ENCODE measurements around the gene PLEKHH1.
A peak's percentile ranks its signal among the peaks of the same experiment; 100 is the strongest.

Gene PLEKHH1

GRCh38 chr14:67562025-67562775, 29.1 kb downstream of the PLEKHH1 start:
- DNase-seq (ENCODE audit: low read depth, low spot score) = no peak

DNA sequence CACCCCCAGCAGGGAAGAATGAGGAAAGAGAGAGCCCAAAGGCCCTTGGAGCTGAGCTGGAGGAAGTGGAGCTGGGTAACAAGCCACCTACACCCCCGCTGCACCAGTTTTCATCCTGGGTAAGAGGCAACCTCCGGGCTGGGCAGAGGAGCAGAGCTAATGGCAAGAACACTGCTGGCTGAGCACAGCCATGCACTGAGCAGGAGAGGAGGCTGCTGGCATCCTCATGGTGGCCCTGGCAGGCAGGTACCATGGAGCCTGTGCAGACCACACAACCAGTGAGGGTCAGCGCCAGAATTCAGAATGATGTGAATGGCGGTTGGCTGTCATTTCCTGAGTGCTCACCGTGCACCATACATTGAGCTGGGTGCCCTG, 29.7 kb downstream of the PLEKHH1 start:
- no peak for DNase-seq (ENCODE audit: low read depth, low spot score)

DNA sequence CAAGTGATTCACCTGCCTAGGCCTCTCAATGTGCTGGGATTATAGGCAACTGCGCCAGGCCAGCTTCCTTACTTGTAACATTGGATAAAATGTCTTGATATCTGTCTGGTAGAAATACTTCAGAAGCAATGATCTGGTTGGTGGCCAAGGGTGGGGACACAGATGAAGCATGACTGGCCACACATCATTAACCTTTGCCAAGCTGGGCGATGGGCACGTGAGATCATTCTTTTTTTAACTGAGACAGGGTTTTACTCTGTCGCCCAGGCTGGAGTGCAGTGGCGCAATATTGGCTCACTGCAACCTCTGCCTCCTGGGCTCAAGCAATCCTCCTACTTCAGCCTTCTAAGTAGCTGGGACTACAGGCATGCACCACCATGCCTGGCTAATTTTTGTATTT, 31.1 kb downstream of the PLEKHH1 start:
- DNase-seq (ENCODE audit: low read depth, low spot score) = no peak

GRCh38 chr14:67566908-67567307, 33.8 kb downstream of the PLEKHH1 start:
- DNase-seq (ENCODE audit: low read depth, low spot score) = peak; percentile 47

GRCh38 chr14:67567654-67568053, 34.6 kb downstream of the PLEKHH1 start:
- no peak for DNase-seq (ENCODE audit: low read depth, low spot score)

DNA sequence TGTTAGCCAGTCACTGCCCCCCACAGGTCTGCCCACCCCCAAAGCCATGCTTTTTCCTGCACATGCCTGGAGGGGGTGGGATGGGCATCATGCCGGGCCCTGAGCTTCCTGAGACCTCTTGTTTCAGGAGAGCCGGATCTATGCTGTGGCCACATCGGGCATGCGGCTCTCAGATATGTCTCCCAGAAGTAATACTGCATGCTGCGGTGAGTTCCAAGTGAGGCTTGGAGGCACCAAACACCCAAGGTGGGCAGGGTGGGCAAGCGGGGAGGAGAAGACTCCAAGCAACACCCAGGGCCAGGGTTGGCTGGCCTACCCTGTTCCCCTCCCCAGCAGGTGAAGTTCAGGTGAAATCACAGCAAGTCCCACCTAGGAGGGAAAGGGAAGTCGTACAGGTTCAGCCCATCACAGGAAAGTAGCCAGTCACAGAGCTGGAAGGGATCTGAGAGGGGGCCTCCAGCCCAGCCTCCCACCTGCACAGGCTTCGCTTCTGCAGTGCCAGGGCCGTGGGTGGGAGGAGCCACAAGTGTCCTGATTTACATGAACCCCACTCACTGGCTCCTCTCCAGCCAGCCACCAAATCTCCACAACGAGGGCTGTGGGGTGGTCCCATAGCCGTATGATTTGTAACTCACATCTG, 36.0 kb downstream of the PLEKHH1 start:
- DNase-seq (ENCODE audit: low read depth, low spot score) = no peak

- no peak for DNase-seq (ENCODE audit: low read depth, low spot score)
Observed at GRCh38 chr14:67569651-67570290, 36.7 kb downstream of the PLEKHH1 start.

DNA sequence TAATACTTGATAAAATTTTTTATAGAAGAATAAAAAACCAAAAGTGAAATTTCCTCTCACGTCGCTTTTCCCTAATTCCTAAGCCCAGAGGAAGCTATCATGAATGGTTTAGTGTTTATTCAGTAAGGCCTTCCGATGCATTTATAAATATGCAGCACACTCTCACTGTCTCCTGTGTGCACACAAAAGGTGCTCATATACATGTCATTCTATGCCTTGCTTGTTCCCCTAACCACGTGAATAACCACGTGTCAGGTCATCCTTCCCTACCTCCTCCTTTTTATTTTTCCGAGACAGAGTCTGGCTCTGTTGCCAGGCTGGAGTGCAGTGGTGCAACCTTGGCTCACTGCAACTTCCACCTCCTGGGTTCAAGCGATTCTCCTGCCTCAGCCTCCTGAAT, 37.4 kb downstream of the PLEKHH1 start:
- no peak for DNase-seq (ENCODE audit: low read depth, low spot score)

- DNase-seq (ENCODE audit: low read depth, low spot score) = peak; percentile 61
Observed at GRCh38 chr14:67571275-67571990, 38.3 kb downstream of the PLEKHH1 start.

DNA sequence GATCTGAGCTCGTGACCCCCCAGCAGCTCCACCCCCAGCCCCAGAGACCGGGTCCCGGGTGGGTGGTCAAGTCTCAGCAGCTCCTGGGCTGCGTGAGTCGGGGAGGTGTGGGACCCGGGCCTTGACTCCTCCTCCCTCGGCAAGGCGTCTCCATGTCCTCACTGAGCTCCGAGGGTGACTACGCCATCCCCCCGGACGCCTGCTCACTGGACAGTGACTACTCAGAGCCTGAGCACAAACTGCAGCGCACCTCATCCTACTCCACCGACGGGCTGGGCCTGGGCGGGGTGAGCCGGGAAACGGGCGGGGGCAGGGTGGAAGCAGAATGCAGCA, 38.9 kb downstream of the PLEKHH1 start:
- DNase-seq (ENCODE audit: low read depth, low spot score) = no peak

DNA sequence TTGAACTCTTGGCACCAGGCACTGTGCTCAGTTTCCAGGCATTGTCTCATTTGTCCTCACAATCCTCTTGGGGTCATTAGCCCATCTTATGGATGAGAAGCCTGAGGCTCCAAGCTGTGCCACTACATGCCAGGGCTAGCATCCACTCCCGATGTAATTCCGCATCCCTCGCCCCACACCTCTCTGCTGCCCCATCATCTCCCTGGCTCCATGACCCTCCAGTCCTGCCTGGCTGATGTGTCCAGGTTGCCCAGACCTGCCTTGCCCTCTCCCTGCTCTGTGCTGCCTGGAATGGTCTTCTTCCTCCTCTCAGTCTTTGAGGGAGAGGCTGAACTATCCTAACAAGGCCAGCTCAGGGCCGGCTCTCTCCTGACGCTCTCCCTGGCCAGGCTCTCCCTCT, 39.5 kb downstream of the PLEKHH1 start:
- no peak for DNase-seq (ENCODE audit: low read depth, low spot score)

DNA sequence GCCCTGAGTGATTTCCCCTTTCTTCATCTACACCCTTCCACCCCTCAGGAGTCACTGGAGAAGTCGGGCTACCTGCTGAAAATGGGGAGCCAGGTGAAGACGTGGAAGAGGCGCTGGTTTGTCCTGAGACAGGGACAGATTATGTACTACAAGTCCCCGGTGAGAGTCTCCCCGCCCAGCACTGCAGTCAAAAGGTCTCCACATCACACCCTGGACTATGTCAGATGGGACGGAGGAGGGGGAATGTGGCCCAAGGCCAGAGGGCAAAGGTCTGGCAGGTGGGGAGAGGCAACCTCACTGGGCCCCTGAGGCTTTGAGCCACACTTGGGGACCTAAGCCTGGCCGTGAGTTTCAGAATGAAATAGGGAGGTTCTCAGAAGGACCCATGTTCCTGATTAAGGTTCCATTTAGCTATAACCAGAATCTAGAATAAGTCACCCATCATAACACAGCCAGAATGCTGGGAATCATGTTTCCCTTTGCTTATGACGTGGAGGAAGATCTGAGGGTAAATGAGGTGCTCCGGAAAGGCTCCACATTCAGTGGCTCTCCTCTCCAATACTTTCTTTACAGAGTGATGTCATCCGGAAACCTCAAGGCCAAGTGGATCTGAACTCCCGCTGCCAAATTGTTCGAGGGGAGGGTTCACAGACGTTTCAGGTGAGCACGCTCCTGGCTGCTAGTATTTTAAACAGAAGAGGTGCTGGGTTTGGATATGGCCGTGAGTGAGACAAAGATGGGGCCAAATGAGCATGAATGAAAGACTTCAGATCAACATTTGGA, 40.3 kb downstream of the PLEKHH1 start:
- DNase-seq (ENCODE audit: low read depth, low spot score) = no peak

DNA sequence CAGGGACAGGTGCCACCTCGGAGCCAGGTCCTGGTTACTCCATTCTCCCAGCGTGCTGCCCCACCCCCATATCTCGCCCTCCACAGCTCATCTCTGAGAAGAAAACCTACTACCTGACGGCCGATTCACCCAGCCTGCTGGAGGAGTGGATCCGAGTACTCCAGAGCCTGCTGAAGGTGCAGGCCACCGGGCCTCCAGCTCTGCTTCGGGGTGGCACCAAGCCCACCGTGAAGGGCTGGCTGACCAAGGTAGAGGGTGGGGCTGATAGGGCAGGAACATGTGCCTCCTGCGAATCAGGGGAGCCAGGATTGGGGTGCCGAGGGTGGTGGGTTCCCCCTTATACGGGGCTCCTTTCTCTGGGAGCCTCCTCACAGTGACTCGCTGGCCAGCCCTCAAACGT, 41.1 kb downstream of the PLEKHH1 start:
- no peak for DNase-seq (ENCODE audit: low read depth, low spot score)

DNA sequence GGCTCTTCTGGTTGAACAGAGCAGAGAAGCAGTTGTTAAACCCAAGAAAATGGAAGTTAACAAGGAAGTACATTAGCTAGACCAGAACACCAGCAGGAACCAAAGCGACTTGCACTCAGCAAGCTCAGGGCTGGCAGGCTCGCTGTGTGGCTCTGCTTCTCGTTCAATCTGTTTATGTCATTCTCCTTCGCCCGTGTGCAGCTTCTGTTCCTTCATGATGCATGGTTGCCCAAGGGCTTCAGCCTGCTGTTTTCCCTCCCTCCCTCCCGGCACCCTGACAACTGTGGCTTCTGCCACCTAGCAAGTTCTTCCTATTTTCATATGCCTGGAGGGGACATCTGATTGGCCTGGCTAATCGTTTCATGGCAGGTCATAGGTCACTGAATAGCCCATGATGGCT, 41.7 kb downstream of the PLEKHH1 start:
- DNase-seq (ENCODE audit: low read depth, low spot score) = no peak

- no peak for DNase-seq (ENCODE audit: low read depth, low spot score)
Observed at GRCh38 chr14:67575684-67576083, 42.6 kb downstream of the PLEKHH1 start.

DNA sequence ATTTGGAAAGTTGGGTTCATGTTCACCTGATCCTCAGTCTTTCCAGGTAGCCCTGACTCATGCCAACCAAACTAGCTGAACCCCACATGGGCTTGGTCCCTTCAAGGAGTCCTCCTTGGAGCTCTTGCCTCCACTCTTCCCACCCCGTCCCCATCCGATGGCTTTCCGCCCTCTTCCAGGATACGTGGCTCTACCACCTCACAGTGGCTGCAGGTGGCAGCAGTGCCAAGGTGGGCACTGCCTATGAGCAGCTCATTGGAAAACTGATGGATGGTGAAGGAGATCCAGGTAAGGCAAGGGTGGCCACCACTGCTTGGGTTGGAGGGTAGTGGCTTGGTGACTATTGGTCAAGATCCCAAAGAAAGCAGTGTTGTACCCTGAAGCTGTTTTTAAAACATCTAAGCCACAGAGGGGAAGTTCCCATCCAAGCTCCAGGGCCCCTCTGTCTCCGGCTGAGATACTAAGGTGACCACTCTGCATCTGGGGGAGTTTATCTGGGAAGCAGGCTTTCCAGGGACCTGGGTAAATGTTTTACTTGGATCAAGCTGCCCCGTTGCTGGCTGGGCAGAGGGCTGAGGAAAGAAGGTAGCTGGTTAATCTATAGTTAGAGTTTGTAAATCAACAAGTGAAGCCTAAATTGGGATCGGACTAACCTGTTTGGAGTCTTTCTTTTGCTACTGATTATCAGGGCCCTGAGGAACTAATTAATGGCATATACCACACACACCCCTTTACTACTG, 43.3 kb downstream of the PLEKHH1 start:
- DNase-seq (ENCODE audit: low read depth, low spot score) = no peak

- DNase-seq (ENCODE audit: low read depth, low spot score) = no peak
Observed at GRCh38 chr14:67577181-67577808, 44.2 kb downstream of the PLEKHH1 start.

GRCh38 chr14:67577909-67578749, 45.0 kb downstream of the PLEKHH1 start:
- no peak for DNase-seq (ENCODE audit: low read depth, low spot score)

DNA sequence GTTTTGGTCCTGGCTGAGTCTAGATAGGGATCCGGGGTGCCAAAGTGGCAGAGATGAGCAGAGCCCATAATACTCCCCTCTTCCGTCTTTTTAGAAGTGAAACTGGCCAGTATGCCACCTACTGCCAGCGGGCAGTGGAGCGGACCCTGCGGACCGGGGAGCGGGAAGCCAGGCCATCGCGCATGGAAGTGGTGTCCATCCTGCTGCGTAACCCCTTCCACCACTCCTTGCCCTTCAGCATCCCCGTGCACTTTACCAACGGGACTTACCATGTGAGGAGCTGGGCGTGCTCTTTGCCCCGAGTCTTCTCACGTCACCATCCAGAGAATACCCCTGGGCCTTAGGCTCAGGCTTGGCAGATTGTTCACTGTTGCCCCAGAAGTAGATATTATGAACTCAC, 46.0 kb downstream of the PLEKHH1 start:
- DNase-seq (ENCODE audit: low read depth, low spot score) = no peak

DNA sequence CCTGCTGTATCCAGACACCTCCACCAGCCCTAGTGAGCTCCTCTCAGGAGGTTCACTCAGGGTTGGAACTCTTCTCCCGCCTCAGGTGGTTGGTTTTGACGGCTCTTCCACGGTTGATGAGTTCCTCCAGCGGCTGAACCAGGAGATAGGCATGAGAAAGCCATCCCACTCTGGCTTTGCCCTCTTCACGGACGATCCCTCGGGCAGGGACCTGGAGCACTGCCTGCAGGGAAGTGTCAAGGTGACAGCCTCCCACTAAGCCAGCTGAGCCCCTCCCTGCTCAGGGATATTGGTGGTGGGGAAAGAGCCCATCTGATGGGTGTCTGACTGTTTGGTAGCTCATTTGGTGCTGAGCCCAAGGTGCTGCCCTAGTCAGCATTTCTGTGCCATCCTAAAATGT, 46.5 kb downstream of the PLEKHH1 start:
- no peak for DNase-seq (ENCODE audit: low read depth, low spot score)

Measured in ELF-1 (cell line).